Panc1 (cell line): ENCODE data around the gene MAML1.

Experiments
- POLR2AphosphoS5 ChIP-seq: IDR thresholded peaks from 2 replicates; pipeline ENCODE4 v1.6.1; 2012; ENCODE audit warnings: mild to moderate bottlenecking, low read depth, low read length, moderate library complexity
- REST ChIP-seq, 2 experiments: IDR thresholded peaks; 2 replicates each; pipeline ENCODE4 v1.6.1; 2011 to 2012; ENCODE audit warnings: low read depth in 2 of 2, control low read depth in 1 of 2, low read length in 1 of 2, mild to moderate bottlenecking in 1 of 2, moderate library complexity in 1 of 2; ENCODE audit not compliant: insufficient read depth in 1 of 2
- SIN3A ChIP-seq: IDR thresholded peaks from 2 replicates; pipeline ENCODE4 v1.6.1; 2012; ENCODE audit warnings: low read depth, mild to moderate bottlenecking, low read length, moderate library complexity, borderline replicate concordance; ENCODE audit not compliant: insufficient read depth
- TCF7L2 ChIP-seq: IDR thresholded peaks from 2 replicates; pipeline ENCODE4 v1.6.1; 2011; ENCODE audit warnings: mild to moderate bottlenecking, low read depth, low read length, inconsistent platforms
- TF ChIP-seq, protein P1 (sequence below): fragments of 450-650 bp; IDR thresholded peaks from 2 replicates; pipeline ENCODE4 v1.5.1; 2017; ENCODE audit warnings: mild to moderate bottlenecking

DNA sequence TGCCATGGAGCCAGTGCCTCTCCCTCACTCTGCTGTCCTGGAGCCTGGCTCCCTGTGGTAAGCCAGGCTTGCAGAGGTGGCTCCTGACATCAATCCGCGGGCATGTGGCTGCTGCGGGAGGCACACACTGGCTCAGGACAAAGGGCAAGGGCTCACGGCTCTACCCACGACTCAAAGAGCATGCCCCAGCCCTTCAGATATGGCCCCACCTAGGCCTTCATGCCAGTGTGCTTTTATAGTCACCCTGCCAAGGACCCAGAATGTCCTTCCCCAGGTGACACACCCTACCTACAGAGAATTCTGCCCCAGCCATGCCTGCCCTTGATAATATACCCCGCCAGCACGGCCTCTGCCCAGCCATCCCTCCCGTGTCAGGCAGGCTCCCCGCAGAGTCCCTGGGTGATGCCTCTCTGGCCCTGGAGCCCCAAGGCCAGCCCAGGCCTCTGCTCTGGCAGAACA, 72.5 kb downstream of the MAML1 start:
- TF ChIP-seq, protein P1, sequence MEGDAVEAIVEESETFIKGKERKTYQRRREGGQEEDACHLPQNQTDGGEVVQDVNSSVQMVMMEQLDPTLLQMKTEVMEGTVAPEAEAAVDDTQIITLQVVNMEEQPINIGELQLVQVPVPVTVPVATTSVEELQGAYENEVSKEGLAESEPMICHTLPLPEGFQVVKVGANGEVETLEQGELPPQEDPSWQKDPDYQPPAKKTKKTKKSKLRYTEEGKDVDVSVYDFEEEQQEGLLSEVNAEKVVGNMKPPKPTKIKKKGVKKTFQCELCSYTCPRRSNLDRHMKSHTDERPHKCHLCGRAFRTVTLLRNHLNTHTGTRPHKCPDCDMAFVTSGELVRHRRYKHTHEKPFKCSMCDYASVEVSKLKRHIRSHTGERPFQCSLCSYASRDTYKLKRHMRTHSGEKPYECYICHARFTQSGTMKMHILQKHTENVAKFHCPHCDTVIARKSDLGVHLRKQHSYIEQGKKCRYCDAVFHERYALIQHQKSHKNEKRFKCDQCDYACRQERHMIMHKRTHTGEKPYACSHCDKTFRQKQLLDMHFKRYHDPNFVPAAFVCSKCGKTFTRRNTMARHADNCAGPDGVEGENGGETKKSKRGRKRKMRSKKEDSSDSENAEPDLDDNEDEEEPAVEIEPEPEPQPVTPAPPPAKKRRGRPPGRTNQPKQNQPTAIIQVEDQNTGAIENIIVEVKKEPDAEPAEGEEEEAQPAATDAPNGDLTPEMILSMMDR = no peak
- TF ChIP-seq POLR2AphosphoS5 (no peak), REST (IDR thresholded peaks at IDR 0.05; ENCODE audit: insufficient read depth in 1 of 2, low read depth in 2 of 2, low read length in 1 of 2) (no peak), SIN3A (0 out of 2 replicates have a peak, but pooled peaks have one; percentile 31), TCF7L2 (no peak)
